ENCODE measurements around the gene PRKCE. TPM values are rescaled to one million over a fixed set of nuclear protein-coding genes. Genes with fewer than 3 reads are reported as not detected.

PRKCE gene
- total RNA-seq, 1 experiment from 2014 or later: 2.4 TPM

- BruUV-seq (replicated peaks): no TSS peak
- H3K4me3 ChIP-seq (ENCODE audit: low read depth, low read length, poor library complexity, severe bottlenecking): no peak overlapping the region
- intact Hi-C loops (cut with micrococcal nuclease; ENCODE audit: unreplicated experiment): no loop called here
- H3K4me1 ChIP-seq (ENCODE audit: insufficient read depth, low read length, poor library complexity, severe bottlenecking): peaks cover 10% of the 10 kb centered on the region
- no peak overlapping the region for H3K27ac ChIP-seq (ENCODE audit: low read depth, low read length, poor library complexity, severe bottlenecking)
- CTCF ChIA-PET: interaction anchor here (0.6 kb wide), 1 partner anchor 14 kb away, joined by 3 read pairs; no protein-coding TSS in a partner anchor
- no peak for TF ChIP-seq CTCF (conservative IDR thresholded peaks at IDR 0.05; ENCODE audit: low read depth, low read length)
- no peak for TF ChIP-seq EZH2 (IDR thresholded peaks at IDR 0.05; ENCODE audit: borderline replicate concordance, low read depth, low read length, poor library complexity, severe bottlenecking)
- H3K27me3 ChIP-seq (replicated peaks; ENCODE audit: insufficient read depth, low read depth, low read length, poor library complexity): no peaks in the 10 kb centered on the region
- no peak for DNase-seq (ENCODE audit: low spot score)
- POLR2A ChIA-PET (ENCODE audit: low non-redundant PET): no interaction called here
- no peaks in the 10 kb centered on the region for H3K9me3 ChIP-seq (ENCODE audit: low read depth, low read length, poor library complexity, severe bottlenecking)
- H3K36me3 ChIP-seq (ENCODE audit: insufficient read depth, low read length, poor library complexity, severe bottlenecking): no peaks in the 10 kb centered on the region
Measured at GRCh38 chr2:45765007-45765727, 113.7 kb downstream of the PRKCE start.

- CTCF ChIA-PET: no interaction called here
- DNase-seq (ENCODE audit: low spot score): peak; percentile 27
- Histone ChIP-seq H3K27me3 (replicated peaks; ENCODE audit: insufficient read depth, low read depth, low read length, poor library complexity) (no peaks in the 10 kb centered on the region), H3K4me3 (ENCODE audit: low read depth, low read length, poor library complexity, severe bottlenecking) (no peak overlapping the region), H3K9me3 (ENCODE audit: low read depth, low read length, poor library complexity, severe bottlenecking) (no peaks in the 10 kb centered on the region), H3K27ac (ENCODE audit: low read depth, low read length, poor library complexity, severe bottlenecking) (no peak overlapping the region), H3K4me1 (ENCODE audit: insufficient read depth, low read length, poor library complexity, severe bottlenecking) (peaks cover 10% of the 10 kb centered on the region), H3K36me3 (ENCODE audit: insufficient read depth, low read length, poor library complexity, severe bottlenecking) (no peaks in the 10 kb centered on the region)
- no TSS peak for BruUV-seq (replicated peaks)
- TF ChIP-seq CTCF (conservative IDR thresholded peaks at IDR 0.05; ENCODE audit: low read depth, low read length) (no peak), EZH2 (IDR thresholded peaks at IDR 0.05; ENCODE audit: borderline replicate concordance, low read depth, low read length, poor library complexity, severe bottlenecking) (no peak)
- POLR2A ChIA-PET (ENCODE audit: low non-redundant PET): no interaction called here
- intact Hi-C loops (cut with micrococcal nuclease; ENCODE audit: unreplicated experiment): no loop called here
Measured at GRCh38 chr2:45765728-45766254, 114.3 kb downstream of the PRKCE start.

GRCh38 chr2:45768208-45768607 lies 116.7 kb downstream of the PRKCE start:
- BruUV-seq (replicated peaks): no TSS peak

More at GRCh38 chr2:45768208-45768607, 116.7 kb downstream of the PRKCE start:
- TF ChIP-seq EZH2 (IDR thresholded peaks at IDR 0.05; ENCODE audit: borderline replicate concordance, low read depth, low read length, poor library complexity, severe bottlenecking) (no peak), CTCF (conservative IDR thresholded peaks at IDR 0.05; ENCODE audit: low read depth, low read length) (no peak)
- Histone ChIP-seq H3K9me3 (ENCODE audit: low read depth, low read length, poor library complexity, severe bottlenecking) (no peaks in the 10 kb centered on the region), H3K4me3 (ENCODE audit: low read depth, low read length, poor library complexity, severe bottlenecking) (no peak overlapping the region), H3K36me3 (ENCODE audit: insufficient read depth, low read length, poor library complexity, severe bottlenecking) (no peaks in the 10 kb centered on the region), H3K4me1 (ENCODE audit: insufficient read depth, low read length, poor library complexity, severe bottlenecking) (peaks cover 10% of the 10 kb centered on the region), H3K27me3 (replicated peaks; ENCODE audit: insufficient read depth, low read depth, low read length, poor library complexity) (no peaks in the 10 kb centered on the region), H3K27ac (ENCODE audit: low read depth, low read length, poor library complexity, severe bottlenecking) (no peak overlapping the region)
- CTCF ChIA-PET: no interaction called here
- no peak for DNase-seq (ENCODE audit: low spot score)
- intact Hi-C loops (cut with micrococcal nuclease; ENCODE audit: unreplicated experiment): no loop called here
- POLR2A ChIA-PET (ENCODE audit: low non-redundant PET): no interaction called here
